HG03095 (cell line): ENCODE data around the gene TREM2.
A peak's percentile ranks its signal among the peaks of the same experiment; 100 is the strongest.

Source experiments
- ATAC-seq: cut with Tn5 transposase; IDR thresholded peaks from one replicate; pipeline ENCODE4 v1.9.1; 2021; ENCODE audit warnings: moderate library complexity; ENCODE audit not compliant: unreplicated experiment

Gene TREM2

GRCh38 chr6:41184761-41185160 lies 21.8 kb upstream of the TREM2 start:
- ATAC-seq = no peak

GRCh38 chr6:41182069-41183034 lies 19.4 kb upstream of the TREM2 start:
- ATAC-seq = peak; percentile 57

- no peak for ATAC-seq
These were observed 18.6 kb upstream of the TREM2 start for GRCh38 chr6:41181566-41181965.

- ATAC-seq = no peak
These were observed 16.2 kb upstream of the TREM2 start for GRCh38 chr6:41179163-41179562.

DNA sequence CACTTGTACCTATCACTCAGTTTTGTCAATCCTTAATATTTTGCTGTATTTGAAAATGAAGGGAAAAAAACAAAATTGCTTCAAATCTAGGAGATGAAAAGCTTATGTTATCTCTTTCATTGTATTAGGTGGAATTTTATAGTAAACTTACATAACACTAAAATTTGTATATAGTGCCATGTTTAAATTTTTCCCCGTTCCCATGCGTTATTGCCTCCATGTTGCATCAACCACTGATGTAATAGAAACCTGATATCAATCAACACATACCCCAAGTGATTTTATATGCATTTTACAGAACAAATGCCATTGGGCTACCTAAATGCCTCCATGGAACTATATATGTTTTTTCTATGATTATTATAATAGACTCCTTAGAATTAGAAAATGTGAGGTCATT lies 14.8 kb upstream of the TREM2 start:
- ATAC-seq = no peak

GRCh38 chr6:41177287-41177686 lies 14.4 kb upstream of the TREM2 start:
- no peak for ATAC-seq

- ATAC-seq = no peak
These were observed 13.3 kb upstream of the TREM2 start for GRCh38 chr6:41176189-41176588.

GRCh38 chr6:41175084-41175483 lies 12.2 kb upstream of the TREM2 start:
- no peak for ATAC-seq

- no peak for ATAC-seq
These were observed 11.7 kb upstream of the TREM2 start for GRCh38 chr6:41174610-41175009.

- ATAC-seq = no peak
These were observed 9.0 kb upstream of the TREM2 start for GRCh38 chr6:41171908-41172307.

- ATAC-seq = no peak
These were observed 7.7 kb upstream of the TREM2 start for GRCh38 chr6:41170547-41171160.

- ATAC-seq = no peak
These were observed 4.5 kb upstream of the TREM2 start for GRCh38 chr6:41167173-41167963.

- no peak for ATAC-seq
These were observed 1.7 kb upstream of the TREM2 start for GRCh38 chr6:41164551-41165120.

DNA sequence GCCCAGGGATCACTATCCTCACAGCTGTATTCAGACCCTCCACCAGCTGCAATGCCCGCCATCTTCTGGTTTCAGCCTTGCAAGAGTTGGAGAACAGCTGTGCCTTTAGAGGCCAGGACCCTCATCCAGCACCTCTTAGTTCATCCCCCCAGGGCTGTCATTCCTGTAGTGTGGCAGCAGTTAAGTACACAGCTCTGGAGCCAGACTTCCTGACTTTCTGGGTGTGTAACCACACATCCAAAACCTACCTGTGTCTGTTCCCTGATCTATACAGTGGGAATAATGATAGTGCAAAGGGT lies 452 bp upstream of the TREM2 start:
- ATAC-seq = no peak

- no peak for ATAC-seq
These were observed 914 bp downstream of the TREM2 start for GRCh38 chr6:41161851-41162552.

GRCh38 chr6:41161380-41161779 lies 1.5 kb downstream of the TREM2 start:
- no peak for ATAC-seq

DNA sequence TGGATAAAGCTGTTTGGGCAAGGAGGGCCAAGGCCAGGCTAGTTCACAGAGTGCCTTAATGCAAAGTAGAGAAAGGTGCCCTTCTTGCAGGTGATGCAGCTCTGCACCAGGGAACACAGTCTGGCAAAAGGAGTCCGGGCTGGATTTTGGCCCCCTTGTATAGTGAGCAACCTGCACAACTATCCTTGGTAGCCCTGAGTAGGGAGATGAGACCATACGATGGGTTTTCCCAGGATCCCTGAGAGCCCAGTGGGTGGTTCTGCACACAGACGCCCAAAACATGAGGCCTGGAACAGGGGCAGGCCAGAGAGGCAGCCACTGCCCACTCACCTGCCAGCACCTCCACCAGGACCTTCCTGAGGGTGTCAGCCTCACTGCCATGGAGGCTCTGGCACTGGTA lies 2.0 kb downstream of the TREM2 start:
- no peak for ATAC-seq

- ATAC-seq = no peak
These were observed 3.4 kb downstream of the TREM2 start for GRCh38 chr6:41159415-41160082.

DNA sequence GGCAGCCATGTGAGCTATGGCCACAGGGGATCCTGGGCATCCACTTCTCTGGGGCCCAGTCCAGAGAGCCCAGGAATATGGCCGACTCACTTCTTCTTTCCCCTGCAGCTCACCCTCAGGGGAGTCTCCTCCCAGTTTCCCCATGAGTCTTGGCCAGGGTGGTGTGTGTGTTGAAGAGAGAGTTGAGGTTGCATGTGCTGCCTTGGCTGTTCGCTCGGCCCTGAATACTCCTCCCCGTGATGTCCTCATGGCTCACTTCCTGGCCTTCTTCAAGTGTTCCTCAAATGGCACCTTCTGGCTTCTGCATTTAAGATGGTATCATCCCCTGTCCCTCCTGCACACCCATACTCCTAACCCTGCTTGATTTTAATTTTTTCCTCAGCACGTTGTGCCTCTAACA lies 5.6 kb downstream of the TREM2 start:
- no peak for ATAC-seq

DNA sequence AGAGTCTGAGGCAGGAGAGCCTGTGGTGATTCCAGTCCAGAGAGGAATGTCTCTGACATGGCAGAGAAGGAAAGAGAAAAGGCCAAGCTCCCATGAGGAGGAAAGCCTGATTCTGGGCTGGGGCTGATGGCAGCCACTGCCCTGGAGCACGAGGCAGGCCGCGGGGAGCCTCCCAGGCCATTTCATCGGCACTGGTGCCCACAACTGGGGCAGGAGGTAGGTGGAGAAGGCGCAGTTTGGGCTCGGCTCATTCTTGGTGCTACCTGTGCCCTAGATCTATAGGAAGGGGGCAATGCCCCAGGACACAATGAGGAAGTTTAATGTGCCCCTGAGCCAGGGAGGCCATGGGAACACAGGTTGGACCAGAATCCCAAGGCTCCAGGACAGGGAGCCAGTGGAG lies 6.1 kb downstream of the TREM2 start:
- ATAC-seq = no peak
